GM13976 (cell line): Measurements from ENCODE around the gene CSNK1D.

Experiments used
- DNase-seq: peaks from one replicate; pipeline ENCODE4 v3.0.0; 2012; ENCODE audit warnings: low spot score
- in situ Hi-C: fragments of 300-500 bp; cut with MboI; formaldehyde crosslinking; loops from one replicate; pipeline ENCODE4 v1.12.0; 2022; ENCODE audit warnings: low sequenced_read_pairs, mixed read lengths, inconsistent platforms; ENCODE audit not compliant: unreplicated experiment
- TF ChIP-seq, protein P1 (sequence below): IDR thresholded peaks from 2 replicates; pipeline ENCODE4 v1.5.1; 2012; ENCODE audit warnings: borderline replicate concordance, mild to moderate bottlenecking; ENCODE audit not compliant: insufficient read depth; ENCODE audit errors: extremely low read depth, missing control alignments, control extremely low read depth

Gene CSNK1D

DNA sequence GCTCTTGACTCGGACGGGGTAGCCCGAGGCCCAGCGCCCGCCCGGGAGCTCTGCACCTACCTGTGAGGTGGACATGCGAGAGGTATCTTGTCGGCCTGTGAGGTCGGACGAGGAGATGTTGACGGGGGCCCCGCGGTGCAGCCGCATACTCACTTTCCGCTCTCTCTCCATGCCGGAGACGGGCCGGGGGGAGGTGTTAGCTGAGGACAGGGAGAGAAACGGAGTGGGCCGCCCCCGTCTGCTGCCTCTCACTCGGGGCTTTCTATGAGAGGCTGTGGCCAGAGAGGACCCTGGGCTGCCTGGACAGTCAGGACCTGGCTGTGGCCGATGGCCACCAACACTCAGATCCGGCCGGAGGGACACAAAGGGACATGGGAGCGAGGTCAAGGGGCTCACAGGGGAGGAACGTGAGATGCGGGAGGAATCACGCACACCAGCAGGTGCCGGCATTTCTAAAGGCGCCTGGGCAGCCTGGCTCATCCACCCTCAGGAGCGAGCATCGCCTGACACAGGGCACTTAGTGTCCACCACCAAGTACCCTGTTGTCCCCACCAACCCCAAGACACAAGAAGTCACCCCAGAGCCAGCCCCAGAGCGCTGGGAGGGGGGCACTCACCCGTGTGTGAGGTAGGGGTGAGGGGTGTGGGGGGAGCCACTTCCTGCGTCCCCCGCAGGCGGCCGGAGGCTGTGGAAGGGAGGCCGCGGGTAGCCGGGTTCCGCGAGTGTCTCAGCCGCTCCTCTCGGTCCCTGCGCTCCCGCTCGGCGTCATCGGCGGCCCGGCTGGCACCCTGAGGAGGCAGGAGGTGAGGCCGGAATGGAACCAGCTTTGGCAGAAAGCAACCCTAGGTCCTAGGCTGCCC lies 24.5 kb downstream of the CSNK1D start:
- no peak for DNase-seq
- TF ChIP-seq, protein P1, sequence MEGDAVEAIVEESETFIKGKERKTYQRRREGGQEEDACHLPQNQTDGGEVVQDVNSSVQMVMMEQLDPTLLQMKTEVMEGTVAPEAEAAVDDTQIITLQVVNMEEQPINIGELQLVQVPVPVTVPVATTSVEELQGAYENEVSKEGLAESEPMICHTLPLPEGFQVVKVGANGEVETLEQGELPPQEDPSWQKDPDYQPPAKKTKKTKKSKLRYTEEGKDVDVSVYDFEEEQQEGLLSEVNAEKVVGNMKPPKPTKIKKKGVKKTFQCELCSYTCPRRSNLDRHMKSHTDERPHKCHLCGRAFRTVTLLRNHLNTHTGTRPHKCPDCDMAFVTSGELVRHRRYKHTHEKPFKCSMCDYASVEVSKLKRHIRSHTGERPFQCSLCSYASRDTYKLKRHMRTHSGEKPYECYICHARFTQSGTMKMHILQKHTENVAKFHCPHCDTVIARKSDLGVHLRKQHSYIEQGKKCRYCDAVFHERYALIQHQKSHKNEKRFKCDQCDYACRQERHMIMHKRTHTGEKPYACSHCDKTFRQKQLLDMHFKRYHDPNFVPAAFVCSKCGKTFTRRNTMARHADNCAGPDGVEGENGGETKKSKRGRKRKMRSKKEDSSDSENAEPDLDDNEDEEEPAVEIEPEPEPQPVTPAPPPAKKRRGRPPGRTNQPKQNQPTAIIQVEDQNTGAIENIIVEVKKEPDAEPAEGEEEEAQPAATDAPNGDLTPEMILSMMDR = no peak
- in situ Hi-C loops = no loop called here

DNA sequence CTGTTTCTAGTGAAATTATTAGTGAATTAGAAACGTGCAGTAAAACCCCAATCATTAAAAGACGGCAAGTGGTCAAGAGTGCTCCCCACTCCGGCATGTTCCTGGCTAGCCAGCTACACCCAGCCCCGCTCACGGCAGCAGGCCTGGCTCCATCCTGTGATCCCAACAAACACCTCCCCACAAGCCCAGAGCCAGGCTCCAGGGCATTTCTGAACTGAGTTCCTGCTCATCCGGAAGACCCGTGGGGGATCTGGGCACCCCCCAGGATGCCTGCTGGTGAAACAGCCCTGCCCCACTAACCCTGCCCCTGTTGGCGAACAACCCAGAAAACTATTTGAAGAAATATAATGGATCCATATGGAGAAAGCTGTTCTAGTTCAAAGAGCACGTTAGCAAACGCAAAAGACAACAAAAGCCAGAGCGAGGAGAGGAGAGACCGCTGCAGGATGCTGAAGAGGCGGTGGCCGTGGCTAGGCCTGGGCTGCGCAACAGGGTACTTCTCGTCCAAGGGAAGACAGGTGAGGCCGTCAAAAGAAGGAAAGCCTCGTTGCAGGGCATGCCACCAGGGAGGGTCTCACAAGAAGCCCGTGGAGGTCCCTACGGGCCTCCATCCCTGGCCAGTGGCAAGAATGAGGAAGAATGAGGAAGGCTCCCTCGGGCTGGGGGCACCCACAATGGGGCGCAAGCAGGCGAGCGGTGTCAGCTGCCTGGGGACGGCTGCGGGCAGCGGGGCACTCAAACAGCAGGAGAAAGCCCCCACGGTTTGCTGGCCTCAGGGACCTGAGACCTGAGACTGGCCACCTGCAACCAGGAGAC lies 25.4 kb downstream of the CSNK1D start:
- DNase-seq = no peak
- in situ Hi-C loops = no loop called here
- TF ChIP-seq, protein P1 = no peak

DNA sequence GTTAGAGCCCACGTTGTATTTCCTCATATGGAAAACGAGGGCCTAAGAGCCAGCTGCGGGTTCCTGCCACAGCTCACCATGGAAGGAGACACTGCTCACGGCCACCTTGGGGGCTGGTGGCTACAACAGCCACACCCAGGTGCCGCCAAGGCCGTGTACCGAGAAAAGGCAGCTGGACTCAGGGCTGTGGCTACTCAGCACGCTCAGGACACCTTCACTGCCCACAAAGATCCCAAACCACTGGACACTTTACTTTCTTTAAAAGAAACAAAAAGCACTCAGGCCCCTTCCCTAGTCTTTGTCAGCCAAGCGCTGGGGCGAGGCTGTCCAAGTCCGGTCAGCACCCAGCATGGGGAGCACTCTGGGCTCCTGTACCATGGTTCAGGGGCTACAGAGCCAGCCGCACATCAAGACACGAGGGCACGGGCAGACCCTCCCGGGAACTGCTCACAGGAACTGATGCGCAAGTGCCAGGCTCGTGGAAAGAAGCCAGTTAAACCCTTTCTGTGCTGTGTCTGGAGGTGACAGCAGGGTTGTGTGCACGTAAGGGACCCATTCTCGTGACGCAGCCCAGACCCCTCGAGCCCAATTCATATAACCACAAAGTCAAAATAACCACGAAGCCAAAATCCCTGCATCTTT lies 26.2 kb downstream of the CSNK1D start:
- TF ChIP-seq, protein P1 = no peak
- in situ Hi-C loops = no loop called here
- DNase-seq = no peak

DNA sequence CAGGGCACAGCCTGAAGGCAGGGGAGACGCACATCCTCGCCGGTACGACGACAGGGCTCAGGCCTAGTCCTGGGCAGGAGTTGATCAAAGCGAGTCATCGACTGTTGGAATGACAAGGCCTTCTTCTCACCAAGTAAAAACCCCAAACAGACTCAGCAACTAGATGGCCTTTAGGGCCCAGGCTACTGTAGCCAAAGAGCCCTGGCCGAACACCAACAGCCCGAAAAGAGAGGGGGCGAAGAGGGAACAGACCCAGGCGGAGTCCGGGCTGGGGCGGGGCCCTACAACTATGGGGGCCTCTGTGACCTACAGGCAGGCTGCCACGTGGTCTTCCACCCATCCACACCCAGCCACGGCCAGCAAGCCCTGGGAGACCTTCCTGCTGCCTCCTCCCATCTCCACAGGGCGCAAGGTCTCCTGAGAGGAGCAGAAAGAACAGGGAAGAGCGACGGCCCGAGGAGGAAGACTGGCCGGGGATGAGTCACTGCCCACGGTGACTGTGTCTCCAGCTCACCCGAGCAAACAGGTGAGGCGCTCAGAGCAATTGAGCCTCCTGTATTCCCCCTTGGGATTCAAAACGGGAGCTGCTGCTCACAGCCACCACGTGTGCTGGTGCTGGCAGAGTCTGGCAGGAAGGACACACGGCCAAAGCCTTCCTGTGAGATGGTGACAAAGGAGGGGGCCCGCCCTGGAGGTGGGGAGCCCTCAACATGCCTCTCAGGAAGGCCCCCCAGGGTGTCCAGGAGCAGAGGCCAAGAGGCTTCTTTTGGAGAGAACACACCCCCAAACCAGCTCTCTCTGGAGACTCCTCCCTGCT lies 26.9 kb downstream of the CSNK1D start:
- in situ Hi-C loops = no loop called here
- no peak for DNase-seq
- TF ChIP-seq, protein P1 = no peak

GRCh38 chr17:82246040-82246364 lies 27.5 kb downstream of the CSNK1D start:
- in situ Hi-C loops = no loop called here
- DNase-seq = no peak
- TF ChIP-seq, protein P1 = no peak

DNA sequence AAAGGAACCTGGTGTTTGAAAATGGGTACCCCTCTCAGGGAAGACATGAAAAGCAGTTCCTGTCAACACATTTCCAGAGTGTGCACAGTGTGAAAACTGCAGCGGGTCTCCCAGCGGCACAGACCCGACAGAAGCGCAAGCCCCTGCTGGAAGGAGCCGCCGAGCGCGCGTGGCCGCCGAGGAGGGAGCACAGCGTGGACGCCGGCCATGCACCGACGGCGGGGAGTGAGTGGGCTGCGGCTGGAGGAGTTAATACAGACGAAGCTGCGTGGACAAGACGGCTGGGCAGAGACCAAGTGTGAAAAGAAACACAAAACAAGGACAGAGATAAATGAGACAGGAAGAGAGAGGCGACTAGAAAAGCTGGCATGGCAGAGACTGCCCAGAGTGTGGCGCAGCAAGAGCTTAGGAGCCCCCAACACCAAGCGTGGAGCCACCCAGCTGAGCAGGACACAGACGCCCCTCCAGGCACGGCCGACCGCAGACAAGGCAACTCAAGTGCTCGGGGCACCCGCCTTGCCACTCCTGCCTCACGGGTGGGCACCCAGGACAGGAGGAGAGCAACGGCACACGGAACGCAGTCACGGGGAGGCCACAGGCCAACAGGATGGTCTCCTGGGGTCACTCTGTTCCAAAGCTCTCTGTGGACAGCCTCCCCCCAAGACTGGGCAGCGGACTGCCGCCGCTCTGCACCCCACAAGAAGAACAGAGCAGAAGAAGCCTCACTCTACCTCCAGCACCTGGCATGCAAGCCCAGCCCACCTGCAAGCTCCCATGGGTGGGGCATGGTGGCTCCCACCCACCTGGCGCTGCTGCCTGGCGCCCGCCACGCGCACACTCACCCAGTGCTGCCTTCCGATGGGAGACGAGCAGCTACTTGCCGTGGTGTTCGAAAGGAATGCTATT lies 28.1 kb downstream of the CSNK1D start:
- TF ChIP-seq, protein P1 = no peak
- no peak for DNase-seq
- in situ Hi-C loops = no loop called here
